GM13976 (cell line): Measurements from ENCODE around the gene RBM46.

Experiments used
- DNase-seq: peaks from one replicate; pipeline ENCODE4 v3.0.0; 2012; ENCODE audit warnings: low spot score
- CTCF ChIP-seq: IDR thresholded peaks from 2 replicates; pipeline ENCODE4 v1.5.1; 2012; ENCODE audit warnings: borderline replicate concordance, mild to moderate bottlenecking; ENCODE audit not compliant: insufficient read depth; ENCODE audit errors: extremely low read depth, missing control alignments, control extremely low read depth
- in situ Hi-C: fragments of 300-500 bp; cut with MboI; formaldehyde crosslinking; loops from one replicate; pipeline ENCODE4 v1.12.0; 2022; ENCODE audit warnings: low sequenced_read_pairs, mixed read lengths, inconsistent platforms; ENCODE audit not compliant: unreplicated experiment

Gene RBM46

GRCh38 chr4:154740462-154740861 lies 40.6 kb upstream of the RBM46 start:
- no peak for TF ChIP-seq CTCF
- no peak for DNase-seq
- in situ Hi-C loops: no loop called here

- in situ Hi-C loops: no loop called here
These were observed 39.9 kb upstream of the RBM46 start for GRCh38 chr4:154741131-154741665.

DNA sequence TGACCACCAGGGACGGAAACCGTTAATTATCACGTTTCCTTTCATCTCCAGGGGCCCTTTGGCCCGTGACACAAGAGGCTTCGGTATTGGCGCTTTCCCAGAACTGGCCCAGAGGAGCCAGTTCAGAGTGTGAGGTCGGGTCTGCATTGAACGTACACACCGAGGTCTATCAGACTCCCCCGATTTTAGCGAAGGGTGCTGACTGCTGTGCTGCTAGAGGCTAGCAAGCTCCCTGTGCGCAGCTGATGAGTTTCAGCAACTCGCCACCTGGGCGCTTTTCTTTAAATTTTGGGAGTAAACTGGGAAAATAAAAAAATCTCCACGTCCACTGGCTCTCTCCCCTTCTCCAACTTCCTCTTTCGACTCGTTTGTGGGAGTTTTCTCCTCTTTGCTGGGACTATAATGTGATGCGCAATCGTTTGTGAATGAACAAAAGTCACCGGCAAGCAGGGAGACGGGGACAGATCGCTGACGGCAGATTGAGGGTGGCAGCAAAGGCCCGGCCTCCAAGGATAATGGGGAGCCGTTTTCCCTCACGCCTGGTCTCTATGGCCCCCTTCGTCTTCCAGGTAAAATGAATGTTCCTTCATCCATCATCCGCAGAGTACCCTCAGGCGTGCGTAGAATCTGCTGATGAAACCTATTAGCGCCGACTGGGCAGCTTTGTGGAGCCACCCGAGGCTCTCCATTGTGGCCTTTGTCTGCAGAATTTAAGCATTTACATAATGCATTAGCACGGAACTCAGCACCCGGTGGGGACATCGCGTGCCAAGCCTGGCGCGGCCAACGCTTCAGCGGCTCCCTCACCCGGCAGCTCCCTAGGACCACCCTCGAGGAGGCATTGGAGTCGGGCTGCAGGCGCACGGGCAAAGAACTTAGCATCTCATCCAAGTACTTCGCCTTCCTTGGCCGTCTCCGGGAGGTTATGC lies 38.9 kb upstream of the RBM46 start:
- in situ Hi-C loops: no loop called here
- DNase-seq: peak; percentile 21
- no peak for TF ChIP-seq CTCF

More at GRCh38 chr4:154741131-154741665, 39.9 kb upstream of the RBM46 start:
- no peak for DNase-seq
- no peak for TF ChIP-seq CTCF

DNA sequence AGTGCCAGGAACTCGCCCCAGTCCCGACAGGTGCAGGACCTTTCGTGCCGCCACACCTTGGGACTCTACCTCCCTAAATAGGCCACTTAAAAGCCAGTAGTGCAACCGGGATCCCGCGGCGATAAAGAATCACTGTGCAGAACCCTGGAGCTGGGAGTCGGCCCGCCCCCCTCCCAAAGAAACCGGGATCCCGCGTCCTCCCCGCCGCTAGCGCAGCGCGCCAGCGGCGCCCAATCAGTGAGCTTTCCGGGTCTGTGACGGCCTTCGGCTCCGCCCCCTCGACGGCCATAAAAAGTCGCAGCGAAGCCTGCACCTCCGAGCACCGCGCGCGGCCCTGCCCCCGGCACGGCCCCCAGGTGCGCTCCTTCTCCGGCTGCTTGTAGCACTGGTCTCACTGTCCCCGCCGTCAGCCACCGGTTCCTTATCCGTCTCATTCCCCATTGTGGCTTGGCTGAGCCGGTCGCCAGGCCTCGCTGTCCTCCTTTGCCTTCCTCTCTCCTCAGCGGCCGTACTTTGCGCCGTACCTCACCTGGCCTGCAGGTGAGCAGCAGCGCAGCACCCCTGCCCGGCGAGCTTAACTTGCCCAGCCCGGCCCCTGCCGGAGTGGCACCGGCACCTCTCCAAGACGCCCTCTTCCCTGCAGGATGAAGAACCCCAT lies 37.3 kb upstream of the RBM46 start, which contains the start of gene LRAT:
Gene LRAT (plus strand): TSS at position 318 of the 658 bp plus-strand sequence. CDS start 327 bp downstream, at position 645.
- TF ChIP-seq CTCF: no peak
- in situ Hi-C loops: no loop called here
- peak; percentile 42 for DNase-seq

DNA sequence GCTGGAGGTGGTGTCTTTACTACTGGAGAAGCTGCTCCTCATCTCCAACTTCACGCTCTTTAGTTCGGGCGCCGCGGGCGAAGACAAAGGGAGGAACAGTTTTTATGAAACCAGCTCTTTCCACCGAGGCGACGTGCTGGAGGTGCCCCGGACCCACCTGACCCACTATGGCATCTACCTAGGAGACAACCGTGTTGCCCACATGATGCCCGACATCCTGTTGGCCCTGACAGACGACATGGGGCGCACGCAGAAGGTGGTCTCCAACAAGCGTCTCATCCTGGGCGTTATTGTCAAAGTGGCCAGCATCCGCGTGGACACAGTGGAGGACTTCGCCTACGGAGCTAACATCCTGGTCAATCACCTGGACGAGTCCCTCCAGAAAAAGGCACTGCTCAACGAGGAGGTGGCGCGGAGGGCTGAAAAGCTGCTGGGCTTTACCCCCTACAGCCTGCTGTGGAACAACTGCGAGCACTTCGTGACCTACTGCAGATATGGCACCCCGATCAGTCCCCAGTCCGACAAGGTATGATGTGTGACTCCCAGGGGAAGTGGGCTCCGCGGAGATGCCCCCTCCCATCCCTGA lies 36.6 kb upstream of the RBM46 start:
- TF ChIP-seq CTCF: no peak
- in situ Hi-C loops: no loop called here
- no peak for DNase-seq

DNA sequence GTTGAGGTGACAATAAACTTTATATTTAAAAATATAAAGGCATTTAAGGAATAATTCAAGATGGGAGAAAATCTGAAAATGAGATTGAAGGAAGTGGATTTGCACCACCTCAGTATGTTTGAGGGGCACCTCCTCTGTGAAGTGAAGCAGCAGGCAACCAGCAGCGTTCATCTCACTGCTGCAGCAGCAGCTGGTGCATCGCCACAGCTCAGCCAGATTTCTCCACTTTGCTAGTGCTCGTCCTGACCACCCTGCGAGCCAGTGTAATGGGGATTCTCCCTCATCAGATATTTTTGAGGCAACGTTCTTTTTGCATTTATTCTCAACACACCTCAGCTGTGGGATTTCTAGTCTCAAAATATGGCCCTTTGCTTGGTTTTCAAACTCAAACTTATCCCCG lies 23.4 kb upstream of the RBM46 start:
- TF ChIP-seq CTCF: no peak
- in situ Hi-C loops: no loop called here
- no peak for DNase-seq
